CD8-positive, alpha-beta memory T cell (primary cell): ENCODE results near the gene MATN1. TPM values are rescaled to one million over a fixed set of nuclear protein-coding genes. Genes with fewer than 3 reads are reported as not detected.
A peak's percentile ranks its signal among the peaks of the same experiment; 100 is the strongest.

Experiments used
- CTCF ChIA-PET: fragments of 350-600 bp; sonication (Branson Sonifier 250); formaldehyde crosslinking; loops from one replicate; lab custom pipeline; 2021; ENCODE audit warnings: antibody characterized with exemption; lab: Charles Lee
- POLR2A ChIA-PET: fragments of 350-600 bp; sonication (Branson Sonifier 250); formaldehyde crosslinking; loops from one replicate; lab custom pipeline; 2021; ENCODE audit warnings: antibody characterized with exemption; lab: Charles Lee
- DNase-seq, 5 donors: peaks; one replicate each; pipeline versions ENCODE4 v3.0.0 to v3.0.0-alpha.2; 2020 to 2022; ENCODE audit warnings: mixed read lengths in 1 of 5
- H3K27ac ChIP-seq: one replicate; pipeline ENCODE4 v1.7.0; 2013; ENCODE audit warnings: low read depth, mild to moderate bottlenecking, low read length, moderate library complexity
- H3K27me3 ChIP-seq: 2 replicates; pipeline ENCODE4 v1.7.0; 2013; ENCODE audit warnings: low read length, mild to moderate bottlenecking; ENCODE audit not compliant: insufficient read depth, poor library complexity, severe bottlenecking
- H3K36me3 ChIP-seq: 2 replicates; pipeline ENCODE4 v1.7.0; 2013; ENCODE audit warnings: mild to moderate bottlenecking, low read length, moderate library complexity; ENCODE audit not compliant: insufficient read depth
- H3K4me1 ChIP-seq: 2 replicates; pipeline ENCODE4 v1.7.0; 2013; ENCODE audit warnings: mild to moderate bottlenecking, low read length, moderate library complexity; ENCODE audit not compliant: insufficient read depth
- H3K4me3 ChIP-seq: 2 replicates; pipeline ENCODE4 v1.7.0; 2013; ENCODE audit warnings: mild to moderate bottlenecking, low read length
- H3K9me3 ChIP-seq: 2 replicates; pipeline ENCODE4 v1.7.0; 2013; ENCODE audit warnings: mild to moderate bottlenecking, low read length
- H3K27ac Mint-ChIP-seq, 8 donors: one replicate each; pipeline ENCODE4 v1.8.0; 2020 to 2021; ENCODE audit warnings: mixed read lengths in 8 of 8, mild to moderate bottlenecking in 6 of 8, inconsistent platforms in 3 of 8, moderate library complexity in 3 of 8
- H3K27me3 Mint-ChIP-seq, 2 donors: one replicate each; pipeline ENCODE4 v1.8.0; 2020 to 2021; ENCODE audit warnings: mixed read lengths in 2 of 2, mild to moderate bottlenecking in 1 of 2, moderate library complexity in 1 of 2
- H3K36me3 Mint-ChIP-seq, 3 donors: one replicate each; pipeline ENCODE4 v1.8.0; 2020 to 2021; ENCODE audit warnings: mixed read lengths in 3 of 3, inconsistent platforms in 1 of 3, mild to moderate bottlenecking in 1 of 3
- H3K4me1 Mint-ChIP-seq, 3 donors: one replicate each; pipeline ENCODE4 v1.8.0; 2020 to 2021; ENCODE audit warnings: mixed read lengths in 3 of 3, inconsistent platforms in 1 of 3, mild to moderate bottlenecking in 1 of 3
- H3K4me3 Mint-ChIP-seq, 7 donors: one replicate each; pipeline ENCODE4 v1.8.0; 2020 to 2021; ENCODE audit warnings: mixed read lengths in 7 of 7, mild to moderate bottlenecking in 6 of 7, moderate library complexity in 4 of 7, inconsistent platforms in 2 of 7
- H3K9me3 Mint-ChIP-seq, 5 donors: one replicate each; pipeline ENCODE4 v1.8.0; 2020 to 2022; ENCODE audit warnings: mixed read lengths in 5 of 5, mild to moderate bottlenecking in 3 of 5, moderate library complexity in 2 of 5, inconsistent platforms in 1 of 5
- polyA plus RNA-seq: library from polyadenylated mRNA; unstranded; fragments of 300-500 nt; fragmentation: Illumina TruSeq; gene quantifications from one replicate; pipeline ENCODE4 v1.2.3, GENCODE V29; 2021
- total RNA-seq, 2 experiments: library from RNA; stranded (reverse); gene quantifications; one replicate each; pipeline ENCODE4 v1.2.3, GENCODE V29; 2021

The MATN1 gene
- total and polyA plus RNA-seq, 3 experiments from 2014 or later = 0.59 to 0.91 TPM; not detected in 1

DNA sequence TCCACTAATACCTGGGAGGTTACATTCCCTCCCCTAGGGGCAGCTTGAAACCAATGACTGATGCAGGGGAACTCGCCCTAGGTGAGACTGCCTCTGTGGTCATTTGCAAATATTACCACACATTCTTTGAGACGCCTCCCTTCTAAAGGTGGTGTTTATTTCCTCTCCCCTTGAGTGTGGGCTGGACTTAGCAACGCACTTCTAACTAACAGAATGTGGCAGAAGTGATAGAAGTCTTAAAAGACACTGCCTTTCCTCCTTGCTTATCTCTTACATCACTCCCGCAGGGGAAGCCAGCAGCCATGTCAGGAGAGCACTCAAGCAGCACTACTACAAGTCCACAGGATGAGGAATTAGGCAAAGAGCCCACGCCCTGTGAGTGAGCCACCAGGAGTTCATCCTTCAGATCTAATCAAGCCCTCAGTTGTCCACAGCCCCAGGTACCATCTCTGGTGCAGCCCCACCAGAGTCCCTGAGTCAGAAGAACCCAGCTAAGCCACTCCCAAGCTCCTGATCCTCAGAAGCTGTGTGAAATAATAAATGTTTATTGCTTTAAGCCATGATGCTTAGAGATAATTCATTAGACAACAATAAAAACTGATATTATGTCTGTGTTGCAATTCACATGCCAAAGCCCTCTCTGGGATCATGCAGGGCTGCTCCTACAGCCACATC is 14.8 kb upstream of the MATN1 start:
- H3K27me3 ChIP-seq = no peaks in the 10 kb centered on the region
- peaks cover 0 to 2% (median 0%) of the 10 kb centered on the region in 5 donors for H3K9me3 Mint-ChIP-seq
- peaks cover 51 to 73% (median 63%) of the 10 kb centered on the region in 3 donors for H3K4me1 Mint-ChIP-seq
- ChIA-PET POLR2A (interaction anchor here (1.6 kb wide), 1 partner anchor 14 kb away, joined by 4 read pairs; no protein-coding TSS in a partner anchor), CTCF (interaction anchor here (0.7 to 1.6 kb wide), 4 partner anchors 9 to 42 kb away, joined by 4 to 6 read pairs (median 5); no protein-coding TSS in a partner anchor)
- H3K27me3 Mint-ChIP-seq = no peaks in the 10 kb centered on the region
- no peak for DNase-seq
- H3K9me3 ChIP-seq = no peaks in the 10 kb centered on the region
- peak overlapping the region in 3 of 7 donors; percentile 47 to 55 (median 54) for H3K4me3 Mint-ChIP-seq
- H3K36me3 ChIP-seq = peaks cover 93% of the 10 kb centered on the region
- H3K4me3 ChIP-seq = no peak overlapping the region
- peak overlapping the region; percentile 12 to 100 (median 91) for H3K27ac Mint-ChIP-seq
- peaks cover 43 to 96% (median 43%) of the 10 kb centered on the region in 3 donors for H3K36me3 Mint-ChIP-seq
- peaks cover 40% of the 10 kb centered on the region for H3K4me1 ChIP-seq
- no peak overlapping the region for H3K27ac ChIP-seq

DNA sequence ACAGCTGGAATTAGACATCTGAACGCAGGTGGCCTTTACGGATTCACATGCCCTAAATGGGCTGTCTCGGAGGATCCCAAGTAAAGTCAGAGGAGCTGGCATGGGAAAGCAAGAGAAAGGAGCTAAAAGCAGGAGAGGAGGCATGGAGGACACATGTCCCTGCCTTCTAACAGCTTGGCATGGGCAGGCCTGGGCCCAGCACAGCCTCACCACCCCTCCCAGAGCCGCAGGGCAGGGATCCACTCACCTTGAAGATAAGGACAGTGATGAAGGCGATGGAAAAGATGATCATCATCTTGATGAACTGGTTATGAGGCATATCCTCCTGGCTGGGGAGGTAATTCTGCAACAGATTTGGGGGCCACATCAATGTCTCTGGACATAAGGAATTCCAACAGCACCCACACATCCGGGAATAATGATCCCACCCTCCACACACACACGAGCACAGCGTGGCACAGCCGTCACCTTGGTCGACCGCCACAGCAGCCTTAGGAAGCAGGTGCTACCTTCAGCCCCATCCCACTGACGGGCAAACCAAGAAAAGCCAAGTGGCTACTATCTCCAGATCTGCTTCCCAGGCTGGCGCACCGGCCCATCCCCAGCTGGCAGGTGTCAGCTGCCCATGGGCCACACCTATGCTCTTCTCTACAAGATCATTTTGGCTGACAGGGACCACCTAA is 14.1 kb upstream of the MATN1 start:
- H3K4me1 Mint-ChIP-seq = peaks cover 44 to 70% (median 56%) of the 10 kb centered on the region in 3 donors

DNA sequence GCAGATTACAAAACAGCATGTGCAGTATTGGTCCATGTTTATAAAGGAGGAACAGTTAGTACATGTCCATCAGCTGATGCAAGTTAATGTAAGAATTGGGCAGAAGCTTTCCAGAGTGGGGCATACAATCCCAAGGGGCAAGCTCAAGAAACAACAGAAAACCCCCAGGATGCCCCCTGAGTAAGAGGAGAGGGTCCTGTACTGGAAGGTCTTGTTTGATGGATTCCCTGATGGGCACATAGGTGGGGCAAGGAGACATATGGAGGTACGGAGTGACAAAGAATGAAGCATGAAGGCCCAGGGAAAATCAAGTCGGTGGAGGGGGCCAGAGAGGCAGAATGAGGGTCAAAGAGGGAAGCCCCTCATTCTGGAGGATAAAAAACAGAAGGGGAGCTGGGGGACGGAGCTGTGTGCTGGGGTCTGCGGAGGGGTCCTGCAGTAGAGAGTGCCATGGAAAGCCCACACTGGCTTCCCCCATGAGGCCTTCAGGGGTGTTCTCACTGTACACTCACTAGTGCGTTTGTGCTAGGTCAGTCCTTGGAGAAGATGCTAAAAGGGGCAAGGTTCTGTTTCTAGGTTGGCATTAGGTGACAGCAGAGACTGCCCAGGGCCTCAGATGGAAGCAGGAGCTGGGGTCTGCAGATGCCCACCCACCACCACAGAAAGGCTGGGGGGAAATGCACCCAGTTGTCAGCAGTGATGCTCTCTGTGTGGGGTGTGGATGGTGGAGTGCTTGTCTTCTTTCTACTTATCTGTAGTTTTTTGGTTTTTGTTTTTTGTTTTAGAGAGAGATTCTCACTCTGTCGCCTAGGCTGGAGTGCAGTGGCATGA is 12.5 kb upstream of the MATN1 start:
- peaks cover 34 to 88% (median 37%) of the 10 kb centered on the region in 3 donors for H3K36me3 Mint-ChIP-seq
- H3K4me1 Mint-ChIP-seq = peaks cover 41 to 69% (median 51%) of the 10 kb centered on the region in 3 donors
- H3K27ac ChIP-seq = no peak overlapping the region

More for the DNA sequence above, 14.1 kb upstream of the MATN1 start:
- Histone ChIP-seq H3K27ac (no peak overlapping the region), H3K4me1 (peaks cover 36% of the 10 kb centered on the region), H3K9me3 (no peaks in the 10 kb centered on the region), H3K27me3 (no peaks in the 10 kb centered on the region), H3K36me3 (peaks cover 96% of the 10 kb centered on the region), H3K4me3 (no peak overlapping the region)
- no peaks in the 10 kb centered on the region for H3K27me3 Mint-ChIP-seq
- ChIA-PET CTCF (interaction anchor here (0.7 to 1.6 kb wide), 5 partner anchors 8 to 46 kb away, joined by 3 to 6 read pairs (median 4); no protein-coding TSS in a partner anchor), POLR2A (no interaction called here)
- H3K27ac Mint-ChIP-seq = peak overlapping the region in 7 of 8 donors; percentile 90 to 100 (median 91)
- peak overlapping the region in 1 of 7 donors; percentile 68 for H3K4me3 Mint-ChIP-seq
- H3K9me3 Mint-ChIP-seq = peaks cover 0 to 2% (median 0%) of the 10 kb centered on the region in 5 donors
- peaks cover 43 to 98% (median 43%) of the 10 kb centered on the region in 3 donors for H3K36me3 Mint-ChIP-seq
- DNase-seq = no peak

DNA sequence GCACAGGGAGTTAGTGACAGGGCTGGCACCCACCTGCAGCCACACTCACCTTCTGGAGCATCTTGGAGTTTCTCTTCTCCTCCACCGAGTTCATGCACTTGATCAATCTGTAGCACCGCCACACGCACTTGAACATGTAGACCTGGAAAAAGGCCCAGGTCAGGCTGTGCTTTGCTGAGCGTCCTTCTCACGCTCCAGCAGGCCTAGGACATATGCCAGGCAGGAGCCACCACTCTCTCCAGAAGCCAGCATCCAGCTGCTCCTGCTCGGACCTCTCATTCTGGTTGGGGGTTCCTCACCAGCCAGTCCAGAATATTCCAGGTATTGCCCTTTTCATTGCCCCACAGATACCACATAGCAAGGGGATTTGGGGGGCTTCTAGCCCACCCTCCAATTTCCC is 11.7 kb upstream of the MATN1 start:
- DNase-seq = no peak
- Mint-ChIP-seq H3K9me3 (peaks cover 0 to 2% (median 0%) of the 10 kb centered on the region in 5 donors), H3K27ac (peak overlapping the region in 5 of 8 donors; percentile 30 to 94 (median 60)), H3K4me3 (no peak overlapping the region), H3K36me3 (peaks cover 33 to 81% (median 36%) of the 10 kb centered on the region in 3 donors), H3K4me1 (peaks cover 37 to 66% (median 46%) of the 10 kb centered on the region in 3 donors), H3K27me3 (no peaks in the 10 kb centered on the region)
- peaks cover 34% of the 10 kb centered on the region for H3K4me1 ChIP-seq
- no peaks in the 10 kb centered on the region for H3K27me3 ChIP-seq
- H3K4me3 ChIP-seq = no peak overlapping the region
- H3K27ac ChIP-seq = no peak overlapping the region
- peaks cover 77% of the 10 kb centered on the region for H3K36me3 ChIP-seq
- ChIA-PET CTCF (interaction anchor here (1.0 to 1.5 kb wide), 4 partner anchors 9 to 47 kb away, joined by 3 to 5 read pairs (median 4); no protein-coding TSS in a partner anchor), POLR2A (interaction anchor here (0.6 to 1.9 kb wide), 4 partner anchors 8 to 19 kb away, joined by 3 to 5 read pairs (median 4); no protein-coding TSS in a partner anchor)
- no peaks in the 10 kb centered on the region for H3K9me3 ChIP-seq

More for the DNA sequence above, 12.5 kb upstream of the MATN1 start:
- no peaks in the 10 kb centered on the region for H3K9me3 ChIP-seq
- peak overlapping the region in 7 of 8 donors; percentile 29 to 100 (median 84) for H3K27ac Mint-ChIP-seq
- CTCF ChIA-PET = interaction anchor here (1.0 to 1.5 kb wide), 6 partner anchors 8 to 46 kb away, joined by 3 to 5 read pairs (median 4); no protein-coding TSS in a partner anchor
- peaks cover 36% of the 10 kb centered on the region for H3K4me1 ChIP-seq
- H3K27me3 ChIP-seq = no peaks in the 10 kb centered on the region
- DNase-seq = no peak
- peaks cover 0 to 2% (median 0%) of the 10 kb centered on the region in 5 donors for H3K9me3 Mint-ChIP-seq
- no peaks in the 10 kb centered on the region for H3K27me3 Mint-ChIP-seq
- no peak overlapping the region for H3K4me3 ChIP-seq
- POLR2A ChIA-PET = interaction anchor here (1.2 to 1.9 kb wide), 2 partner anchors 8 to 18 kb away, joined by 4 to 5 read pairs; no protein-coding TSS in a partner anchor
- peaks cover 82% of the 10 kb centered on the region for H3K36me3 ChIP-seq
- H3K4me3 Mint-ChIP-seq = no peak overlapping the region

DNA sequence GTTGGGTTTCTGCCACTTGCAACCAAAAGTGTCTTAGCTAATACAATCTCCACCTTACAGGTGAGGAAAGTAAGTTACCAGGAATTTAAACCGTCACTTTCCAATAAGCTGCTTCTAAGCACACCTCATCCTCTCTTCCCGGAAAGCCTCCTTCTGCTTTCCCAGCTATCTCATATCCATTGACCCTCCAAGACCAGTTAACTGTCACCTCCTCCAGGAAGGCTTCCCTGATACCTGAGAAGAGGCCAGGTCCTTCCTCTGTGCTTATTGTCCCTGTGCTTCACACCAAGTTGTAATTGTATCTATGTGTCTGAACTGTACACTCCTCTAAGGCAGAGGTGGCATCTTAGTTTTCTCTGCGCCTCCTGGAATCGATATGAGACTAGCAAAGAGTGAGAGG is 11.2 kb upstream of the MATN1 start:
- peak overlapping the region in 5 of 8 donors; percentile 10 to 94 (median 44) for H3K27ac Mint-ChIP-seq
- CTCF ChIA-PET = interaction anchor here (1.0 to 1.5 kb wide), 3 partner anchors 9 to 48 kb away, joined by 4 to 5 read pairs (median 4); no protein-coding TSS in a partner anchor

DNA sequence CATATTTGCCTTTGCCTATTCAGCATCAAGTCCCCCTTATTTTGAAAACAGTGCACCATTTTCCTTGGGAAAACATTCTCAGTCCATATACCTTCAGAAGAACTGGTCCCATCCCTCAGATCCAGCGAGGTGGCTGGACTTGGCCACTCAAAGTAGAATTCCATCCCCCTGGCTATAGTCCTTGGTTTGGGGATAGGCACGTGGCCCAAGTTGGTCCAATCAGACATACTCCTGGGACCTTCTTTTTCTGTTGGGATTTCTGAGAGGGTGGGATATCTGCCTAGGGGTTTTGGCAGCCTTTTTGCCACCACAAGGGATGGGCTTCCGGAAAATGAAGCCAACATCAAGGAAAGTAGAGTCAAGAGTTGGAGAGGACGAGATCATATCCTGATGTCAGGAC is 10.7 kb upstream of the MATN1 start:
- H3K27me3 ChIP-seq = no peaks in the 10 kb centered on the region
- no peaks in the 10 kb centered on the region for H3K27me3 Mint-ChIP-seq
- peak overlapping the region; percentile 29 to 91 (median 50) for H3K27ac Mint-ChIP-seq
- H3K9me3 Mint-ChIP-seq = peaks cover 0 to 2% (median 0%) of the 10 kb centered on the region in 5 donors
- H3K9me3 ChIP-seq = no peaks in the 10 kb centered on the region
- H3K4me1 ChIP-seq = peaks cover 34% of the 10 kb centered on the region
- H3K4me3 Mint-ChIP-seq = peak overlapping the region in 1 of 7 donors; percentile 50
- no peak overlapping the region for H3K4me3 ChIP-seq
- H3K36me3 Mint-ChIP-seq = peaks cover 30 to 71% (median 32%) of the 10 kb centered on the region in 3 donors
- ChIA-PET POLR2A (interaction anchor here (0.6 to 1.2 kb wide), 3 partner anchors 9 to 15 kb away, joined by 3 to 5 read pairs (median 3); no protein-coding TSS in a partner anchor), CTCF (interaction anchor here (1.5 to 2.3 kb wide), 2 partner anchors 10 to 15 kb away, joined by 4 to 16 read pairs; no protein-coding TSS in a partner anchor)
- no peak overlapping the region for H3K27ac ChIP-seq
- peaks cover 67% of the 10 kb centered on the region for H3K36me3 ChIP-seq
- no peak for DNase-seq
- peaks cover 29 to 56% (median 36%) of the 10 kb centered on the region in 3 donors for H3K4me1 Mint-ChIP-seq

More for the DNA sequence above, 11.2 kb upstream of the MATN1 start:
- Mint-ChIP-seq H3K36me3 (peaks cover 33 to 76% (median 36%) of the 10 kb centered on the region in 3 donors), H3K4me3 (peak overlapping the region in 1 of 7 donors; percentile 50), H3K4me1 (peaks cover 32 to 60% (median 41%) of the 10 kb centered on the region in 3 donors), H3K9me3 (peaks cover 0 to 2% (median 0%) of the 10 kb centered on the region in 5 donors), H3K27me3 (no peaks in the 10 kb centered on the region)
- H3K27me3 ChIP-seq = no peaks in the 10 kb centered on the region
- peaks cover 34% of the 10 kb centered on the region for H3K4me1 ChIP-seq
- H3K27ac ChIP-seq = no peak overlapping the region
- H3K4me3 ChIP-seq = no peak overlapping the region
- DNase-seq = no peak
- POLR2A ChIA-PET = interaction anchor here (0.6 to 1.9 kb wide), 5 partner anchors 8 to 19 kb away, joined by 3 to 5 read pairs (median 3); no protein-coding TSS in a partner anchor
- peaks cover 72% of the 10 kb centered on the region for H3K36me3 ChIP-seq
- no peaks in the 10 kb centered on the region for H3K9me3 ChIP-seq
